ENCODE measurements around the gene EGR2. TPM values are rescaled to one million over a fixed set of nuclear protein-coding genes. Genes with fewer than 3 reads are reported as not detected.

Gene EGR2
- total RNA-seq, 1 donor from 2014 or later: 1.0 TPM

DNA sequence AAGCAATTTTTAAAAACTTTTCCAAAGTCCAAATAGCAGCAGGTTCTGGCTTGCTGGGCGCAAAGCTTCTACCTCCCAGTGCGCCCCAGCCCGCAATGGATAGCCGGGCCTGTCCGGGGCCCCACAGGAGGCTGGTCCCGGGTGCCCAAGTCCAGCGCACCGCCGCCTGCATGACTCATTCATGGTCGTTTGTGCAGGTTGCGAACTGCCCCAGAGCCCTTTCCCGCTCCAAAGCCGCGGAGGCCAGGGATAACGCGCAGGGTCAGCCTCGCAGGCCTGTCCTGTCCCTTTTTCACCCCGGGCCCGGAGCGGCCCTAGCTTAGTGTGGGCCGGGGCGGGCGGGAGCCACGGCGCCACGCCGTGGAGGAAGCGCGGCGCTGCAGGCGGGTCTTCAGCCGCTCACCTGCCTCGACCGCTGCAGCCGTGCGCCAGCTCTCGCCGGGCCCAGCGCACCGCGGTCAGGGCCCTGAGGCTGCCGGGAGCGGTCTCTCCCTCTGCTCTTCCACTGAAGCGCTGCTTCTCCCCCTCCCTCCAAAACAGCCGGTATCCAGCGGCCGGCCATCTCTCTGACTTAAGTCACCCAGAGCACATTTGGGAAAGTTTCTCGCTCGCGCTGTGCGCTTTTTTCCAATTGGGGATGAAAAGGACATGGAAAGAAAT lies 1.7 kb upstream of the EGR2 start:
- peak; percentile 84 for DNase-seq

DNA sequence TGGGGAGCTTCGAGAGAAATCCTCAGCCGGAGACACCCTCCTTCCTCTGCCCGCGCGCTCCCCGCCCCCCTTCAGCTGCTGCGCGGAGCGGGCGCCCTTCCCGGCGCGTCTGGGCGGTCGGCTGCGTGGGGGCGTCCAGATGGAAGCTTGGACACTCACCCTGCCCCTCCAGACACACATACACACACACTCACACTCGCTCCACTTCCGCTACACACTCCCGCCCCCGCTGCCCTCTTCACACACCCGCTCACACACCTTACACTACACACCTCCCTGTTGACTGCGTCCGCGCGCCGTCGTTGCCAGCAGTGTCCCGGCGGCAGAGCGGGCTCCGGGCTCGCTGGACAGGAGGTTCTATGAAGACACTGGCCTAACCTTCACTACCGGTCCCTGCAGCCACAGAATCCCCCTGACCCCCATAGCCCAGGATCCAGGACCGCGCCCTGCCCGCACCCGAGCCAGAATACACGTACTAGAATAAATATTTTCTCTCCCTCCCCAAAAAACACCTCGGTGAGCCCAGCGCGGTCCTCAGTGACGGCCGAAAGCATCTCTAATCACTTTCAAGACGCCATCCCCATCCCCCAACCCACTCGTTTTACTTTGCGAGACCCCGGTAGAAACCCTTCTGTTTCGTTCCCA lies 1.1 kb upstream of the EGR2 start:
- DNase-seq: peak; percentile 41

DNA sequence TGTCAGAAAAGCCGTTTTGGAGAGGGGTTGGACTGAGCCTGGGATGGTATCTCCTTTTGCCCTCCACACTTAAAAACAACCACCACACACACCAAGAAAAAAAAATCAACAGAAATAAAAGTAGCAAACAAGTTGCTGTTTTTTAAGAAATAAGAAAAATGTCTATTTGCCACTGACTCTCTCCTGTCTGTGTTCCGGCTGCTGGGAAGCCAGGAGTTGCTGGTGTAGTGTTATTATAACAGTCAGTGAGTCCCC lies 163 bp downstream of the EGR2 start:
- DNase-seq: no peak

DNA sequence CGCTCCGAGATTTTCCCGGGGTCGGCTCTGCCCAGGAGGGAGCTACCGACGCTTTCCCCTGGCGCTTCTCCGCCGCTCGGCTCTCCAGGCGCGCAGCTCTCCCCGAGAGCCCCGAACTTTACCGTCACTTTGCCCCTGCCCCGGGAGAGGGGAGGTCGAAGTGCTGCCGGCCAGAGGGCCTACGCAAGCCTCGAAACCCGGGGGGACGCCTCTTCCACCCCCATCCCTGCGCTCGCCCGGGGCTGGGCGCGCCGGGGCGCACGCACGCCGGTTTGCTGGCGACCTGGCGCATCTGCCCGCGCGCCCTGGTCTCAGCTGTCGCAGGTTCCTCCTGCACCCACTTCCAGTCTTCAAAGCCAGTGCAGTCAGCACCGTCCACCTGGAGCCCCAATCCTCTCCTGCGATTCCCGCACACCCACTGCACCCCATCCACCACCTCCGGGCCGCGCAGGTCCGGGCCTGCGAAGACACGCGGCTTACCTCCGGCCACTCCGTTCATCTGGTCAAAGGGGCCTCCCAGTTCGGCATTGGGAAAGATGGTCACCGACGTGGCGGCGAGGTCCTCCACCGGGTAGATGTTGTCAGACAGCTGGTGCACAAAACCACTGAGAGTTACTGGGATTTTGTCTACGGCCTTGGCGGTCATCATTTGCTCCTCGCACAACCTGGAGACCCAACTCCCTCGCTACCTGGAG lies 638 bp downstream of the EGR2 start:
- peak; percentile 38 for DNase-seq

DNA sequence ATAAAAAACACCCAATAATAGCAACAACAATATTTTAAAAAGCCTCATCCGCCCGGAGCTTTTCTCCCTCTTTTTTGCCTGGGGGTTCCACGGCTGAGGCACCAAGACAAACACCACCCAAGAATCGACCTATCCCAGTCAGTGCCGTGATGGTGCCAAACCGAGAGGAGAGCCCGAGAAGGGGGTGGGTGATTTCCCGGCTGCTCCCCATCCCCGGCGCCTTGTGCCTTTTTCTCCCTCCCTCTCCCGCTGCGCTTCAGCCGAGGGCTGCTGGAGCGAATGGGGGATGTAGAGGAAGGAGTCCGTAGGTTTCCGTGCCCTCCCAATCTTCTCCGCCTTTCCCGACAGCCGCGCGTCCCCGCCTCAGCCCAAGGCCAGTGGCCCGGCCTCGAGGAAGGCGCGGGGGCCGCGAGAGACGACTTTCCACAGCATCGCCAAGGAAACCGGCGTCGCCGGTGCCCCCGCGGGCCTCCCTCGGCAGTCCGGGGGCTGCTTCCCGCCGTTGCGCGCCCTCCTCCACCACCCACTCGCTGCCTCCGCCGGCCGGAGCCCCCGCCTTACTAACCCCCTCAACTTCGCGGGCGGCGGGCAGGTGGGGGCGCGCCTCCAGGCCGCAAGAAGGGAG lies 1.3 kb downstream of the EGR2 start:
- DNase-seq: peak; percentile 18

DNA sequence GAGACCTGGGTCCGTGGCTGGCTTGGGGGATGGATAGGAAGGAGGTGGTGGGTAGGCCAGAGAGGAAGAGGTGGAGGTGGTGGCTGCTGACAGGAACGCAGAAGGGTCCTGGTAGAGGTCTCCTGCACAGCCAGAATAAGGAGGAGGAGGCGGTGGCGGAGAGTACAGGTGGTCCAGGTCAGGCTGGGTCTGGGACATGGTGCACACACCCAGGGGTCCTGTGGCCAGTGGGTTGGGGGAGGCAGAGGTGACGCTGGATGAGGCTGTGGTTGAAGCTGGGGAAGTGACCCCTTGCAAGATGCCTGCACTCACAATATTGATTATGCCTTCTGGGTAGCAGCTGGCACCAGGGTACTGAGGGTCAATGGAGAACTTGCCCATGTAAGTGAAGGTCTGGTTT lies 2.2 kb downstream of the EGR2 start:
- no peak for DNase-seq

DNA sequence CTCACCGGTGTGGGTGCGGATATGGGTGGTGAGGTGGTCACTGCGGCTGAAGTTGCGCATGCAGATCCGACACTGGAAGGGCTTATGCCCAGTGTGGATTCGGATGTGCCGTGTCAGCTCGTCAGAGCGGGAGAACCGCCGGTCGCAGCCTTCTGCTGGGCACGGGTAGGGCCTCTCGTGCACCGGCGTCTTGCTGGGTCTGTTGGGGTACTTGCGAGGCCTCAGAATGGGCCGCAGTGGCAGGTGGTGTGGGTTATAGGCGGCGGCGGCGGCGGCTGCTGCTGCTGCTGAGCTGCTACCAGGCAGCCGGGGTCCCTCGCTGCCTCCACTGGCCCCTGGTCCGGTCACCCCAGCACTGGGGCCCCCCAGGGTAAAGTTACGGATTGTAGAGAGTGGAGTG lies 2.7 kb downstream of the EGR2 start:
- no peak for DNase-seq

DNA sequence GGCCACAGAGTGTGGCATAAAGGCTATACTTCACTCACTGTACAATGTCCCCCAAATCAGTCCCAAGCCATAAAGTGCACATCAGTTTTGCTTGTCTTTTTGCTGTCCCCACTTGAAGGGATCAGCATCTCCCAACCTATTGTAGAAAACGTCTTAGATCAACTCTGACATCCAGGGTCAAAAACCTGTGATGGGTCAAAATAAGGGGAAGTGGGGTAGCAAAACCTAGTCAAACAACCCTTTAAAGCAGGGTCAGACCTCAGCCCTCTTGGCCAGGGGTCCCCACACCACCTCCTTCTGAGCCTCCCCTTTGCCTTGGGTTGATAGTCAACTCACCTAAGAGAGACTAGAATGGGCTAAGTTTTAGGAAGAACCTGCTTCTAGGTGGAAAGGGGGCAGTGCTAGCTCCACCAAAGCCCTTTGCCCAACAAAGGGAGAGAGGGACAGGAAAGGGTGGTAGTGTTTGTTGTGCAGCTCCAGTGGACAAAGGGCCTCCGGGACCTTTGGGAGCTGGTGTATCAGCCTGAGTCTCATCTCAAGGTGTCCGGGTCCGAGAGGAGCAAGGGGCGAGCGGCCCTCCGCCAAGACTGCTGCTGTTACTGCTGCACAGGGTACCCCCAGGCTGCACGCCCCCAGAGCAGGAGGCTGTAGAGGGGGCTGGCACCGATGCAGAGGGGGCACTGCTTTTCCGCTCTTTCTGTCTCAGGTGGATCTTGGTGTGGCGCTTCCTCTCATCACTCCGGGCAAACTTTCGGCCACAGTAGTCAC lies 3.3 kb downstream of the EGR2 start:
- no peak for DNase-seq

DNA sequence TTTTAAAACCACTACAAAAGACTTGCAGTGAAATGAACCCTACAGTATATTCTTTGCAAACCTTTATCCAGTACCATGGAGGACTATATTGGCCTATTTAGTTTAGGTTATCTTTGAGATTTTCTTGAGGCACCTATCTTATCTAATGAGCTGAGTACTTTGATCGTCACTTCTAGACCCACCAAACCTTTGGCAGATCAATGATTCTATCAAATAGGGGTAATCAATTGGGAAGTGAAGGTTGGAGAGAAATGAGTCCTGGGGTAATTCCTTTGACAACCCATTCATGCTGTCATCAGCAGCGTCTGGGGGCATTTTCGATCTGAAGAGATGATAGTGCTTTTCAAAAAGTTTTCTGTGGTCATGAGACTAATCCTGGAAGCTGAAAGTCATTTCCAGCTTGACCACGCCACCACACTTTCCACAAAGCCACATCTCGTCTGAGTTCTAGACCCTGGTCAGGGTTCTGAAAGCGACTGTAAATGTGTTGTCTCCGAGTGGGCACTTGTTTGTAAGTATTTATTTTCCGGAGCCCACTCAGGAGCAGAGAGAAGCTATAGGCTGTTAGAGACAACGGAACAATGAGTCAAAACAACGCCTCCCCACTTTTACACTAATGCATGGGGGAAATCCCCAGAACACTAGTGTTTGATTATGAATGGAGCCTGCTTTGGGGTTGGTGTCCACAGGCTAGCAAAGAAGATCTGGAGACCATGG lies 4.8 kb downstream of the EGR2 start:
- DNase-seq: no peak

DNA sequence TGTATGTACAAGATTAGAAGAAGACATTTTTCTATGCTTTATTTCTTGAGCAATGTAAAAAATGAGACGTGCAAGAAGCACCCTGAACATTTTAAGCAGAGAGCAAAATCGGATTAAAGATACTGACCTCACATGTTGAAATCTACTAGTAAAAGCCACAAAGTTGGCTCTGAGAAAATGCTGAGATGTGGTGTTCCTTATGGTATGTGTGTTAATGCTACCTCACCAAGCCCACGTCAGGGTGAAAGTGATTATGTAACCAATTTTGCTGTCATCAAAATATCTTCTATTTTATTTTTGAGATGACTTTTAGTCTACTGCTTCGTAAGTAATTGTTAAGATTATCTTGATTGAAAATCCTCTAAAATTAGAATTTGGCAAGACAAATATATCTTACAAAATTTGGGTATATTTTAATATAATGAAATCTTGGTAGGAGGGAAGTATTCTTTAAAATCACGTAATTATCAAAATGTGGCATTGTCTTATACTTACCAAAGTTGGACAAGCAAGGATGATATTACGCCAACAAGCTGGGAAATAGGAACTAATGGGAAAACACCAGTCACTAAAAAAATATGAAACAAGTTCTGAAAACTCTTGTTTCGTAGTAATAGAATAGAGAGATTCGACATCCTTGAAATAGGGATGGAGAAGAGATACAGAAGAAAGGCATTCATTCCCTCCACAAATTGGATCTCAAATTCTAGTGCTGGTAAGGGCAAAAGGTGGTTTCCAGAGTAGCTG lies 5.8 kb downstream of the EGR2 start:
- no peak for DNase-seq

DNA sequence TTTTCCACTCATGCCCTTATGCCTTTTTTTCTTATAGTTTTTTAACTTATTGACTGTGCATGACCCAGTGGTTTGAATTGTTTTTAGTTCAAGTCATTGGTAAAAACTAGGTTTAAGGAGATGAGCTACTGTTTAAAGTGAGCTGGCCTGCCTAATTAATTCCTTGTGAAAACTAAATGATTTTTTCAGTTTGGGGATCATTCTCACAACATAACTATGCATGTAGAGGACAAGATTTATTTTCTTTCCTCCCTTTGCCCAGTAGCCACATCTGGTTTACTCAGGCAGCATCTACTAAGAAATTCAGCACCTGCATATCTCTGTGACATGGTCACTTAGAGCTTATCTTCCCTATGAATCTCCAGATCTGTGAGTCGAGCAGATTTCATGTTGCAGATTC lies 9.9 kb downstream of the EGR2 start:
- no peak for DNase-seq

DNA sequence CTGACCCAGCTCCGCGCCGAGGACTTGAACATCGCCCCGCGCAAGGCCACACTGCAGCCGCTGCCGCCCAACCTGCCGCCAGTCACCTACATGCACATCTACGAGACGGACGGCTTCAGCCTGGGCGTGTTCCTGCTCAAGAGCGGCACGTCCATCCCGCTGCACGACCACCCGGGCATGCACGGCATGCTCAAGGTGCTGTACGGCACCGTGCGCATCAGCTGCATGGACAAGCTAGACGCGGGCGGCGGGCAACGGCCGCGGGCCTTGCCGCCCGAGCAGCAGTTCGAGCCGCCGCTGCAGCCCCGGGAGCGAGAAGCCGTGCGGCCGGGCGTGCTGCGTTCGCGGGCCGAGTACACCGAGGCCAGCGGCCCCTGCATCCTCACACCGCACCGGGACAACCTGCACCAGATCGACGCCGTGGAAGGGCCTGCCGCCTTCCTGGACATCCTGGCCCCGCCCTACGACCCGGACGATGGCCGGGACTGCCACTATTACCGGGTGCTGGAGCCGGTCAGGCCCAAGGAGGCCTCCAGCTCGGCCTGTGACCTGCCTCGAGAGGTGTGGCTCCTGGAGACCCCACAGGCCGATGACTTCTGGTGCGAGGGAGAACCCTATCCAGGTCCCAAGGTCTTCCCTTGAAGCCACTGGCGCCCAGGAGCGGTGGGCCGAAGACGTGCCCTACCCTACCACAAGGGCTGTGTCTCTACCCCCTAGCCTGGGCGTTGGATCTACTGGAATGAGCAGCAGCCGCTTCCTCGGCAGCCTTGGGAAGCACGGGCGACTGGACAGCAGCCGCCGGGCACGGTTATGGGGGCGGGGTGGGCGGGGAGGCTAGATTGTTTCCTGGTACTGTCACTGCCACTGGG lies 10.7 kb downstream of the EGR2 start:
- peak; percentile 60 for DNase-seq

DNA sequence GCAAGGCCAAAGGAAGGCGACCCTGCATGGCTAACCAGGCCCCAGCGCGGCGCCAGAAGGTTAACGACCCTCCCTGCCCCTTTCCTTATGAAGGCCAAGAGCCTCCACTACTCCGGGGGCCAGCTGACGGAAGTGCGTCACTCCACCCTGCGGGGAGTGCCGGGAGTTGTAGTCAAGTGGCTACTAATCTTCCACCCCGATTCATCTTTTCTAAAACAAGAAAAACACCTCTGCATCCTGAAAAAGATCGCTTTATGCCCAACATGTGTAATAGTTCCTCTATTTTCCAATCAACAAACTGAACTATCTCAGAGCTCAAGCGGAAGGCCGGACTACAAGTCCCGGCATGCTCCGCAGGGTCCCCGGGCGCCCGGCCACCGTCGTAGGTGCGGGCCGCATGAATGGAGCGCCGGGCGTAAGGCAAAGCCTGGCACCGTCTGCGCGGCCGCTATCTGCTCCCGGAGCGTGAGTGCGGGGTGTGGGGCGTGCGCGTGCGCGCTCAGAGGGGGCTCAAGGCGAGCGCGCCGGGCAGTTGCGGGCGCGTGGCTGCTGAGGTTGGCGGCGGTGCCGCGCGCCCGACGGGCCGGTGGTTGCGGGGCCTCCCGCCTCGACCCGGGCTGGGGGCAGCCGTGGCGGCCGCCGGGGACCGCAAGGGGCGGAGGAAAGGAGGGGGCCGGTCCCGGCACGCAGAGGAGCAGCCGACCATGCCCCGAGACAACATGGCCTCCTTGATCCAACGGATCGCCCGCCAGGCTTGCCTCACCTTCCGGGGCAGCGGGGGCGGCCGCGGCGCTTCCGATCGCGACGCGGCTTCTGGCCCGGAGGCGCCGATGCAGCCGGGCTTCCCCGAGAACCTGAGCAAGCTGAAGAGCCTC lies 11.6 kb downstream of the EGR2 start, which contains the start of gene ADO:
TSS of gene ADO (plus strand) at position 365 of the 875 bp plus-strand sequence. CDS start at position 705, 340 bp downstream.
- DNase-seq: peak; percentile 91

DNA sequence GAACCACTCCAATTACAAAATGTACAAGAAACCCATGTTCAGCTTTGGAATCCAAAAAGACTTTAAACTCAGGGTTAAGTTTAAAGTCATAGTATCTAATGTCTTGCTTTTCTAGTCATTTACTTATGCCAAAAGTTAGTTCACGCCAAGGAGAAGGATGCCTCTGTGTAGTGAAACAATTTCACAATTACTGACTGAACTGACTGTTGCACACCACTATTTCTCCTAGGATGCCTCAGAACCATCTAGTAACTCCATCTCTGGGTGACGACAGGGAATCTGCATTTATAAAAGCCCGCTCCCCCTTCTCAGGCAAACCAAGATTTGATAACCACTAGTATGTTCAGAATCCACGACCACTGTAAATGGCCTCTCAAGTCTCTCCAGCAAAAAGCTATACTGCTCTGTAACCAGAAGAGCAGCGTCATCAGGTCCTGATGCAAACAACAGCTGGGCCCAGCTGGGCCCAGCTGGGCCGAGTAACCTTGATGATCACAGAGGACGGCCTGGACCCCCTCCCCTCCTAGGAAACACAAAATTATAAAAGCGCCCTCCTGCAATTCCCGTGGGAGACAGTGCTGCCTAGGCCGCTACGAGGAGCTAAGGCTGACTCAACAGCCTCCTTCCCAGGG lies 12.3 kb downstream of the EGR2 start:
- no peak for DNase-seq

DNA sequence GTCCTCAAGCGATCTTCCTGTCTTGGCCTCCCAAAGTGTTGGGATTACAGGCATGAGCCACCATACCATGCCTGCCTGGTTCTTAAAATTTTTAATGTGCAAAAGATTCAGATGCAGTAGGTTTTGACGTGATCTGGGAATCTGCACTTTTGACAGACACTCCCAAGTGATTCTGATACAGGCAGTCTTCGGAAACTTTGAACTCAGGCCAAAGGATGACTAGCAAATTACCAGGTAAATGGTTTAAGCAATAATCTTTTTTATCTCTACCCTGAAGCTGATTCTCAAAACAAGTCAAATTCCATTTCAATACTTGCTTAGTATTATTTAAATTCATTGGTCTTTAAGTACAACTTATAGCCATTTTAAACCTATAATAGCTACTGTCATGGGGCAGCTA lies 14.3 kb downstream of the EGR2 start:
- DNase-seq: no peak

DNA sequence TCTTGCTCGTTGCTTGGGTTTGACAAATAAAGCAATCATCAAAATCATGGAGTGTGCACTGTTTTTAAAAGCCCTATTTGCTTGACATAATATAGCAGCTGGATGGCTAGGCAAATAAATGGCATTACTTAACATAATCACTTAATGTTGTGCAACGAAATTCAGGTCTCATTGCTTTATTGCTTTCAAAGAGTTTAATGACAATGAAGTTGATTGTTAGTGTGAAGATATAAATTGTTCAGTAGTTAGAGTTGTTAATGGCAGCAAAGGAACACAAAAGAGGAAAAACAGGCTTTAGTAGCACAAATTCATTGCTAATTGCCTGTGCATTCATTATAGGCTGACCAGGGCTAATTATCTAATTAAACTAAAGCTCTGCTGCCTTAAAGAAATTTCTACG lies 19.3 kb downstream of the EGR2 start:
- no peak for DNase-seq

DNA sequence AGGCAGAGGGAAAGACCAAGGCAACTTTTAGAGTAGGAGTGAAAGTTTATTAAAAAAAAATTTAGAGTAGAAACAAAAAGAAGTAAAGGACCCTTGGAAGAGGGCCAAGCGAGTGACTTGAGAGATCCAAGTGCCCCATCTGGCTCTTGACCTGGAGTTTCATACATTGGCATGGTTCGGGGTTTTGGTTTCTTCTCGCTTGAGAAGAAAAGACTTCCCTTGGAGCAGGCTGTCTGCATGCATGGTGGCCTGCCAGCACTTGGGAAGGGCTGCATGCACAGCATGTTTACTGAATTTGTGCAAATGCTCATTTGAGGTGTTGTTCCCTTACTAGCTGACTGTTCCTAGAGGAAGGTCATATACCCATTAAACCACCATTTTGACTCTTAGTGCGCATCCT lies 20.4 kb downstream of the EGR2 start:
- DNase-seq: no peak

DNA sequence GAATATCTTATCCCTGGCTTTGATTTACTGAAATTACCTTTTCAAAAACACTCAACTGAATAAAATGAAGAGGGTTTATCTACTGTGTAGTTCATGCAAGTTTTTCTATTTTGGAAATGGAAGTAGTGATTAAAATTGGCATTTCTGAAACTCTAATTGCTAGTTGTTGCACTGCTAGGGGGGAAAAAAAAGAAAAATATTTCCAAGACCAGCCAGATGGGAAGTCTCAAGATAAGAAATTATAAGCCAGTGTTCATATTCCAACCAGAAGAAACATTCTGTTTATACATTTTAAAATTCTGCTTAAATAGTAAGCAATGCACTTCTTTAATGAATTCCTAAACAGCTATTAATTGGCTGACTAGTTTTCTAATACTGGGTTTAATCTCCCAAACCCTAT lies 21.1 kb downstream of the EGR2 start:
- DNase-seq: no peak

DNA sequence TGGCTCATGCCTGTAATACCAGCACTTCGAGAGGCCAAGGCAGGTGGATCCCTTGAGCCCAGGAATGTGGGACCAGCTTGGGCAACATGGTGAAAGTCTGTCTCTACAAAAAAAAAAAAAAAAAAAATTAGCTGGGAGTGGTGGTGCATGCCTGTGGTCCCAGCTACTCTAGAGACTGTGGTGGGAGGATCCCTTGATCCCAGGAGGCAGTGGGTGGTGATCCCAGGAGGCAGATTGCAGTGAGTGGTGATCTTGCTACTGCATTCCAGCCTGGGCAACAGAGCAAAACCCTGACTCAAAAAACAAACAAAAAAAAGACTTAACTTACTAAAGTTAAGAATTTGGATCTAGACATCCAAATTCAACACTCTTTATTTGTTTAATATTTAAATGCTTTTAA lies 21.9 kb downstream of the EGR2 start:
- DNase-seq: no peak

Measured in dermis blood vessel endothelial cell (primary cell).